Jurkat, Clone E6-1 (cell line): ENCODE data around the gene ME3.
"Not testable (repeated sequence)": the region's sequence is repeated elsewhere in the genome, so short reads cannot be mapped to it uniquely, and the experiment has no call there.

ENCODE experiments used
- DNase-seq: peaks from one replicate; pipeline ENCODE4 v3.0.0-alpha.2; 2011; ENCODE audit warnings: low read depth, low spot score
- H3K4me3 ChIP-seq: 2 replicates; pipeline ENCODE4 v1.5.1; 2011; ENCODE audit warnings: mild to moderate bottlenecking, low read length, control low read depth, moderate library complexity

Gene ME3

DNA sequence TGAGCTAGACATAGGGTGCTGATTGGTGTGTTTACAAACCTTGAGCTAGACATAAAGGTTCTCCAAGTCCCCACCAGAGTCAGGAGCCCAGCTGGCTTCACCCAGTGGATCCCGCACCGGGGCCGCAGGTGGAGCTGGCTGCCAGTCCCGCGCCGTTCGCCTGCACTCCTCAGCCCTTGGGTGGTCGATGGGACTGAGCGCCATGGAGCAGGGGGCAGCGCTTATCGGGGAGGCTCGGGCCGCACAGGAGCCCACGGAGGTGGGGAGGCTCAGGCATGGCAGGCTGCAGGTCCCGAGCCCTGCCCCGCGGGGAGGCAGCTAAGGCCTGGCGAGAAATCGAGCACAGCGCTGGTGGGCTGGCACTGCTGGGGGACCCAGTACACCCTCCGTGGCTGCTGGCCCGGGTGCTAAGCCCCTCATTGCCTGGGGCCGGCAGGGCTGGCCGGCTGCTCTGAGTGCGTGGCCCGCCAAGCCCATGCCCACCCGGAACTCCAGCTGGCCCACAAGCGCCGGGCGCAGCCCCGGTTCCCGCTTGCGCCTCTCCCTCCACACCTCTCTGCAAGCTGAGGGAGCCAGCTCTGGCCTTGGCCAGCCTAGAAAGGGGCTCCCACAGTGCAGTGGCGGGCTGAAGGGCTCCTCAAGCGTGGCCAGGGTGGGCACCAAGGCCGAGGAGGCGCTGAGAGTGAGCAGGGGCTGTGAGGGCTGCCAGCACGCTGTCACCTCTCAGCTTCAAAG, 238.9 kb downstream of the ME3 start:
- H3K4me3 ChIP-seq, DNase-seq: not testable (repeated sequence)

GRCh38 chr11:86431258-86431657, 241.2 kb downstream of the ME3 start:
- DNase-seq, result no peak
- no peak overlapping the region for H3K4me3 ChIP-seq

- H3K4me3 ChIP-seq, result no peak overlapping the region
- DNase-seq, result no peak
Measured at GRCh38 chr11:86427441-86427840, 245.0 kb downstream of the ME3 start.

DNA sequence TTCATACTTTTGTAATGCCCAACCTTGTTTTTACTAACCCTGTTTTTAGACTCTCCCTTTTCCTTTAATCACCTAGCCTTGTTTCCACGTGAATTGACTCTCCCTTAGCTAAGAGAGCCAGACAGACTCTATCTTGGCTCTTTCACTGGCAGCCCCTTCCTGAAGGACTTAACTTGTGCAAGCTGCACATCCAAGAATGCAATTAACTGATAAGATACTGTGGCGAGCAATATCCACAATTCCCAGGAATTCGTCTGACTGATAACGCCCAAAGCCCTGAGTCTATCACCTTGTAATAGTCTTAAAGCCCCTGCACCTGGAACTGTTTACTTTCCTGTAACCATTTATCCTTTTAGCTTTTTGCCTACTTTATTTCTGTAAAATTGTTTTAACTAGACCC, 248.9 kb downstream of the ME3 start:
- not testable (repeated sequence) for DNase-seq, H3K4me3 ChIP-seq

DNA sequence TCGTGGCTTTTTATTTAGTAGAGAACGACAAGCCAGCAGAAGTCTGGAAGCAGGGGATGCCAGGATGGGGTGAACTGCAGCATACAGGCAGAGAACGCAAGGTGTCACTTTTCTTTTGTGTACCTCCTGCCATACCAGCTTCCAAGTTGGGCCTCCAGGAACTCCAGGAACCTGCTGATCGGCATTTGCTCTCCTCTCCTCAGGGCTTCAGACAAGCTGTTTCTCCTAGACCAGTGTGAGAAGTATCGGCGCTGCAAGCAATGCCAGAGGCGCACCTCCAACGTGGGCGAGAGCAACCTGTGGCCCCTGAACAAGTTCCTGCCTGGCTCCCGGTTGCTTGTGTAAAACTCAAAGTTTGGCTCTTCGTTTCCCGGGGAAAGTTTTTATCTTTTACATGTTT, 250.0 kb downstream of the ME3 start:
- DNase-seq, result no peak
- H3K4me3 ChIP-seq, result no peak overlapping the region

DNA sequence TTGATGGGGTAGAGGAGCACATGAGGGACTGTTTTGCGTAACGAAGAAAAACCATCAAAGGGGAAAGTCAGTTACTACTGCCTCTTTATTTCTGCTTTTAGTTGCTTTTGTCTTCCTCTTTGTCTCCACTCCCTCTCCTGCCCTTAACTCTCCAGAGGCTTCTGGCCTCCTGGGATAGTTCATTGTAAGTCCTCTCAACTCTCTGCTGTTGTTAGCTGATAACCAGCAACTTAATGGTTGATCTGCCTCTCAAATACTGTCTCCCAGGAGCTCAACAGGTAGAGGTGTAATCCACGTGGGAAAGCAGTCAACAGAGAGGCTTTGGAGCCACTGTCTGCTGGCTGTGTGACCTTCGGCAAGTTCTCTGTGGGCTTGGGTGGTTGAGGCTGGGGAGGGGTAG, 250.5 kb downstream of the ME3 start:
- no peak overlapping the region for H3K4me3 ChIP-seq
- DNase-seq, result no peak

GRCh38 chr11:86418917-86419316, 253.5 kb downstream of the ME3 start:
- H3K4me3 ChIP-seq, result no peak overlapping the region
- DNase-seq, result no peak

DNA sequence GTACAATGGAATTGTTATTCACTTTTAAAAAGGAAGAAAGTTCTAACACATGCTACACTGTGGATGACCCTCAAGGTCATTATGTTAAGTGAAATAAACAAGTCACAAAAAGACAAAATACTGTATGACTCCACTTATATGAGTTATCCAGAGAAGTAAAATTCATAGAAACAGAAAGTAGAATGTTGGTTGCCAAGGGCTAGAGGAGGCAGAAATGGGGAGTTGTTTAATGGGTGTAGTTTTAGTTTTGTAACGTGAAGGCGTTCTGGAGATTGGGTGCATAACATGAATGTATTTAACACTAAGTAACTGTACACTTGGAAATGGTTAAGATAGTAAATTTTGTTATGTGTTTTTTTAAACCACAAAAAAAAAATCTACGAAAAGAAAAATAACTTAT, 253.9 kb downstream of the ME3 start:
- DNase-seq, result no peak

GRCh38 chr11:86418106-86418505, 254.3 kb downstream of the ME3 start:
- no peak overlapping the region for H3K4me3 ChIP-seq
- no peak for DNase-seq

More for the DNA sequence above, 253.9 kb downstream of the ME3 start:
- H3K4me3 ChIP-seq, result no peak overlapping the region

DNA sequence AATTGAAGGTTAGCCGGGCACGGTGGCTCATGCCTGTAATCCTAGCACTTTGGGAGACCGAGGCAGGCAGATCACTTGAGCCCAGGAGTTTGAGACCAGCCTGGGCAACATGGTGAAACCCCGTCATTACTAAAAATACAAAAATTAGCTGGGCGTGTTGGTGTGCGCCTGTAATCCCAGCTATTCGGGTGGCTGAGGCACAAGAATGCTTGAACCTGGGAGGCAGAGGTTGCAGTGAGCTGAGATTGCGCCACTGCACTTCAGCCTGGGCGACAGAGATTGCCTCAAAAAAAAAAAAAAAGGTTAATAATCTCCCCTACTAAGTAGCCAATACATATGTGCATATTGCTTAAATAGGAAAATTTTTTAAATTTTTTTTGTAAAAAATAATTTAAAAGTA, 255.5 kb downstream of the ME3 start:
- DNase-seq, result not testable (repeated sequence)

GRCh38 chr11:86416494-86416893, 255.9 kb downstream of the ME3 start:
- no peak overlapping the region for H3K4me3 ChIP-seq
- DNase-seq, result no peak

More for the DNA sequence above, 255.5 kb downstream of the ME3 start:
- not testable (repeated sequence) for H3K4me3 ChIP-seq

DNA sequence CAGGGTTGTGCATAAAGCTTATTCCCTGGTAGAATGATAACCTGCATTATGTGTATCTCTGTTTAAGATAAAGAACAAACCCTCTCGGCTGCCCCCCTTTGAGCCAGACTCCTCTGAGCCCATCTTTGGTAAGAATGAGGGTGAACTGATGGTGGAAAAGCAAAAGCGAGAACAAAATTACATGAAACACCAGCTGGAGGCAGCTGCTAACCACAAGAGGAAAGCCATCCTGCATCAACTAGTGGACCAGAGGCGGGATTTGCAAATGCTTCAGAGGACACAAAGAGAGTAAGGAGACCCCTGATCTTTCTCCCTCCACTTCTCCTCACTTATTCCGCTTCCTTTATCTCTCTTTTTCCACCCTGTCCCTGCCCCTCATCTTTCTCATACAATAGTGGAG, 257.4 kb downstream of the ME3 start:
- no peak overlapping the region for H3K4me3 ChIP-seq
- DNase-seq, result no peak

DNA sequence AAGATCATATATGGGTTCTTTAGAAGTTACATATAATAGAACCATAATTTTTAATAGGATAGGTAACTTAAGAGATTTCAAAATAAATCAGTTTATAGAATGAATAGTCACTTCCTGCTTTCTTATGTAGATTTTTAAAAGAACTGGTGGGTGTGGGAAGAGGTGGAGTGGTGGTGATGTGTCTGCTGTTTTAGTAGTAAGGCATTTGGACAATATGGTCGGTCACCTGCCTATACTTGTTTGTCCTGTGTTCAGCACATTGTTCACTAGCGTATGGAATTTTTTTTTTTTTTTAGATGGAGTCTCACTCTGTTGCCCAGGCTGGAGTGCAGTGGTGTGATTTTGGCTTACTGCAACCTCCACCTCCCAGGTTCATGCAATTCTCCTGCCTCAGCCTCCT, 258.4 kb downstream of the ME3 start:
- DNase-seq, result no peak
- no peak overlapping the region for H3K4me3 ChIP-seq

GRCh38 chr11:86408845-86409244, 263.6 kb downstream of the ME3 start:
- no peak for DNase-seq
- H3K4me3 ChIP-seq, result no peak overlapping the region

GRCh38 chr11:86403458-86403857, 269.0 kb downstream of the ME3 start:
- H3K4me3 ChIP-seq, result no peak overlapping the region
- DNase-seq, result no peak

GRCh38 chr11:86398106-86398505, 274.3 kb downstream of the ME3 start:
- peak; percentile 39 for DNase-seq
- H3K4me3 ChIP-seq, result no peak overlapping the region

DNA sequence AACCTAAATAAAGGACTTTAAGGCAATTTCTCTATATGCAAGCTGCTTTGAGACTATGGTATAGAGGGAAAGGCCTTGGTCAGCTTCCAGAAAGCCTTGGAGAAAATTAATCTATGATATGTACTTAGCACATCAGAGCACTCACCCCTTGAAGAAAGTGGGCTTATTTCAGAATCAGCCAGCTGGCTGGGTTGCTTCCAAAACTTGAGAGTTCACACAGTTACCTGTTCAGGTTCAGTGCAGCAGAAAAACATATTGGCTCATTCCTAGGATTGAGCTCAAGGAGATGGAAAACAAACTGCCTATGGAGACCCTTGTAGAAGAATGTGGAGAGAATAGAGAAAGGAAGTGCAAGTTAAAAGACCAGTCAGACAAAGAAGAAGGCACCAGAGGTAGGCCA, 275.1 kb downstream of the ME3 start:
- H3K4me3 ChIP-seq, result no peak overlapping the region
- no peak for DNase-seq

GRCh38 chr11:86396396-86396795, 276.0 kb downstream of the ME3 start:
- no peak overlapping the region for H3K4me3 ChIP-seq
- DNase-seq, result no peak

- no peak for DNase-seq
- H3K4me3 ChIP-seq, result no peak overlapping the region
Measured at GRCh38 chr11:86395061-86395551, 277.3 kb downstream of the ME3 start.
